HG03060 (cell line): ENCODE results near the gene IMPG2.
A peak's percentile ranks its signal among the peaks of the same experiment; 100 is the strongest.

ENCODE experiments used
- ATAC-seq: cut with Tn5 transposase; IDR thresholded peaks from one replicate; pipeline ENCODE4 v1.9.1; 2021; ENCODE audit warnings: low read depth, moderate number of reproducible peaks; ENCODE audit not compliant: unreplicated experiment

IMPG2 gene

DNA sequence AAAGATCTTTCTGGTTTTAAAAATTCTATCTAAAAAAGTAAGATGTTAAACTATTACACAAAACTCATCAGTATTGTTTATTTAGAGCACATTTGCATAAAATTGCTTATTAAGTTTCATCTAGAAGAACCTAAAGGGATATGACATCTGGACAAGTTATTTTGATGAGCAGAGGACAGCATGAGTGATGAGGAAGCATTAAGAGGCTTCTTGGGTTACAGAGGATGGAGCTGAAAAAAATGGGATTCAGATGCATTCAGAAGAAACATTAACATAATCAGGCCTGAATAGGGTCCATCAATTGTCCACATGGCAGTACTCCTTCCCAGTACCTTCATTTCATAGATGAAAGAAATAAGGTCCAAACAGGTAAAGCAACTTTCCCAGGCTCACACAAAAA, 41.6 kb downstream of the IMPG2 start:
- ATAC-seq, result no peak

DNA sequence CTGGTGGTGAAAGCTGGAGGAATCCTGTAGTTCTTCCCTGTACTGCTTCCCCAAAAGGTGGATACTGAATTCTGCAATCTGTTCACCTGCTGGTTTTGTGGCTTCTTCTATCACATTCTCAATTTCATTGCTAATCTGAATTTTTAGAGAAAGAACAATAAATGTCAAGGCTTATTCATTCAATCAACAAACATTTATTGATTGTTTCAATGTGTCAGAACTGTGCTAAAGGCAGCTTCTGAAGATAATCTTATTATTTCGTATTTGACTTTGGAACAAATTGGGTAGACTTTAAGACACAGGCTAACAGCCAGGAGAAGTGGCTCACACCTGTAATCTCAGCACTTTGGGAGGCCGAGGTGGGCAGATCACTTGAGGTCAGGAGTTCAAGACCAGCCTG, 46.8 kb downstream of the IMPG2 start:
- ATAC-seq, result no peak

DNA sequence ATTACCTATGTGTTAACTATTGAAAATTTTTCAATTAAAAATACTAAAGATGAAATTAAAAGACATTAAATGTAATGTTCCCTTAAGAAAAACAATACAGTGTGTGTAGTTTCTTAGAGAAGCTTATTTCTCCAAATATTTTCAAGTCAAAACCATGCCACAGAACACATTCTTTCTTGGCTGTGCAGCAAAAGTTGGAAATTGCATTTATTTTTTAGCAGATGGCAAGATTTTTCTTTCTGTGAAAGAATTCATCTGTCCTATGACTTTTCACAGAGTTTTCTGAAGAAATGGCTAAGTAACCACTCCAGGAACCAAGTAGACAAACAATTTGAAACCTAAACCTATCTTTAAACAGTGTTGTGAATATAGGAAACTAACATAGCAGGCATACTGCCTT, 47.2 kb downstream of the IMPG2 start:
- ATAC-seq, result no peak

DNA sequence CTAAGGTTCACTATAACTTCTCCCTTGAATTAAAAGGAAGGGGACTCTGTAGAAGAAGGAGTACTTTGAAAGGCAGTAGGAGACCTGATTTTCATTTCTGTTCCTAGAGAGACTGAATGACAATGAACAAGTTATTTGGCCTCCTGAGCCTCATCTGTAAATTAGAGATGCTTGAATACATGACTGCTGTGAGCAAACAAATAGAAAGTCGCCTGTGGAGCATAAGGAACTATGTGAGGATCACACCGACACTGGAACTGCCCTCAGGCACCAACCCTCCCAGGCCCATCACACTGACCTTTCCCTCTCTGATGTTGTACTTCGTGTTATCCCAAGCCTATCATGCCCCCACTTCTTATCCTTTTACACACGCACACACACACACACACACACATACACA, 48.6 kb downstream of the IMPG2 start:
- no peak for ATAC-seq

DNA sequence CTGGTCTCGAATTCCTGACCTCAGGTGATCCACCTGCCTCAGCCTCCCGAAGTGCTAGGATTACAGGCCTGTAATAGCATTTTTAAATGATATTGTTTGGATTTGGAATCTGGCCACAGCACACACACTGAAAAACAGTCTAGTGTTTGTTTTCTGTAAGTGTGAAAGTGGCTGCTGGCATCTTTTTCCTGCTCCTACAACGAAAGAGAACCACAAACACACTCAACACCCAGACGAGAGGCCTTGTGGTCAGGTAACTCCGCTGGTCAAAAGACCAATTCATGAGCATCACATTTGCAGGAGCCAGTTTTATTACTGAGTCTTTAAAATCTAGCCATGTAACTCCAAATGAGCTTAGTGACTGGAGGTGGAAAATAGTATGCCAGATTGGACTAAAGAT, 50.2 kb downstream of the IMPG2 start:
- no peak for ATAC-seq

DNA sequence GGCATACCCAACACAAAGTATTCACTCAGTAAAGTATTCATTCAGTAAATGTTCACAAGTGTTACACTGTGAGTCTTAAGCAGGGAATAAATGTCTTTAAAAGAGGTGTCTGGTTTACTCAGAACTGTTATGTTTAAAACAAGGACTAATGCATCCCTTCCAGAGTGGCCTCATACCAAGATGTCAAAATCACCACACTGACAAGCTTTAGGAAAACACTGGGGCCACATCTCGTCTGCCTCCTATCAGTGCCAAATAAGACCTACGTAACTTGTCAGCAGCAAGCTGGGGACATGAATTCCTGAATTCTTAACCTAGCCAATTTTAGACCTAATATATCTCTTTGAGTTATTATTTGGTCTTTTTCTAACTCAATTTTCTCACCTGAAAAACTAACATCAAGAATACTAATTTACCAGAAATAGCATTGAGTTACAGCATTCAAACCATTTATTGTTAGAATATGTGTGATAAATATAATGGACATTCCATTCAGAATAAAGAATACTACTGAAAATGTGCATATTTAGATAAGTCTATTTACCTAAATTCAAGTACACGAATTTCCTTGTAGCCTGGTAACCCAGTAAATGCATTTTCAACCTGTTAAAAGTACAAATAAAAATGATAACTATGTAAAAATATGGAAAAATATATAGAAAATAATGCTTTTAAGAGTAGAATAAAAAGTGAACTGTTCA, 51.3 kb downstream of the IMPG2 start:
- ATAC-seq, result no peak

DNA sequence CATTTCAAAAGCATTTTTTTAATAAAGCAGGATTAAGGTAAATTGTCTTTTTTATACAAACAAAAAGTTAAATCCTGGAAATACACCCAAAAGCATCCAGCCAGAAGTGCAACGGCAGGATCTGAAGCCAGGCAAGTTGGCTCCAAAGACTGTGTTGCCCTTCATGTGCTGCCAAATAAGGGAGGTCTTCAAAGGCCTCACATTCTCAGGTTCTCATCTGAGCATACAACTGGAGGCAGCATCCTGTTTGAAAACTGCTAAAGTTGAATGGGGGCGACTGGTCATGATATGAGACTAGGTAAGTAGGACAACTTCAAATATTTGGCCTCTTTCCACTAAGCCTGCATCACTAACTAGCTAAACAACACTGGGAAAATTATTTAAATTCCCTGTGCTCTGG, 52.2 kb downstream of the IMPG2 start:
- no peak for ATAC-seq

DNA sequence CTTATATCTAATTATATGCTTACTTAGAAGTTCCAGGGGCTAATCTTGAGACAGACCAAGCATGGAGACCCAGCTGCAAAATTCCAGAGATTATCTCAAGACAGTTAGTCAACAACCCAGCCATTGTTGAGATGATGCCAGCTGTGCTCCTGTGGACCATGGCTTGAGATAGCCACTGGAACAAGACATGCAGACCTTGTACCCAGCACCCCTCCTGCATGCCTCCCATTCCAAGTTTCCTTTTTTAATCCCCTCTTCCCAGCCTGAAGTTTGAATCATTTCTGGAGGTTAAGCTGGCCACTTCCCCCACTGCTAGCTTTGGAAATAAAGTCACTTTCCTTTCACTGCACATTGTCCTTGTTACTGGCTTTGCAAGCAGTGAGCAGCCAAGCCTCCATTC, 53.8 kb downstream of the IMPG2 start:
- ATAC-seq, result no peak

DNA sequence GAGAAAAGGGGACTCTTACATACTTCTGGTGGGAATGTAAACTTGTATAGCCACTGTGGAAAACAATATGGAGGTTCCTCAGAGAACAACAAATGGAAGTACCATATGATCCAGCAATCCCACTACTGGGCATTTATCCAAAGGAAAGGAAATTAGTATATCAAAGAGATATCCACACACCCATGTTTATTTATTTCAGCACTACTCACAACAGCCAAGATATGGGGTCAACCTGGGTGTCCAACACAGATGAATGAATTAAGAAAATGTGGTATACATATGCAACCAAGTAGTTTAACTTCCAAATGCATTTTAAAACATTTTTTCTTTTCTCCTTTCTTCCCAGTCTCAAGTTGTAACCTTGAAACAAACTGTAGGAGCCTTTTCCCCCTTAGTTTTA, 54.3 kb downstream of the IMPG2 start:
- no peak for ATAC-seq

DNA sequence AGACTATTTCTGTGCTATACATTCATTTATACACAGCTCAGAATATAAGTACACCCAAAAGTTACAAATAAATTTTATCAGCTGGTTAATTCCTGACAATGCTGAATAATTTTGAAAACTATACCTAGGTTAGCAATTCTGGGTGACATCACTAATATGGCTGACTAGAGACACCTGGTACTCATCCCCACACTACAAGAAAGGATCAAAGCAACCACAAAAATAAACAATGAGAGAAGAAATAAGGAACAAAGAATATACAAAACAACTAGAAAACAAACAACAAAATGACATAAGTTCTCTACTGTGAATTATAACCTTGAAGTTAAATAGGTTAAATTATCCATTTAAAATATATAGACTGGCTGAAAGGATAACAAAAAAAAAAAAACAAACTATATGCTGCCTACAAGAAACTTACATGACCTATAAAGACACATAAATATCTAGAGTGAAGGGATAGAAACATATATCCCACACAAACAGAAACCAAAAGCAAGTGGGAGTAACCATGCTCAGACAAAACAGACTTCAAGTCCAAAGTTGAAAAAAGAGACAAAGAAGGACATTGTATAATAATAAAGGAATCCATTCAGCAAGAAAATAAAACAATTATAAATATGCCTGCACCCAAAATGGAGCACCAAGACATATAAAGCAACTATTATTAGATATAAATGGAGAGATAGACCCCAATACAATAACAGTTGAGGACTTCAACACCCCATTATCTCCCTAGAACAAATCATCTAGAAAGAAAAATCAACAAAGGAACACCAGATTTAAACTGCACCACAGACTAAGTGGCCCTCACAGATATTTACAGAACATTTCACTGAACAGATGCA, 57.8 kb downstream of the IMPG2 start:
- ATAC-seq, result peak; percentile 48

DNA sequence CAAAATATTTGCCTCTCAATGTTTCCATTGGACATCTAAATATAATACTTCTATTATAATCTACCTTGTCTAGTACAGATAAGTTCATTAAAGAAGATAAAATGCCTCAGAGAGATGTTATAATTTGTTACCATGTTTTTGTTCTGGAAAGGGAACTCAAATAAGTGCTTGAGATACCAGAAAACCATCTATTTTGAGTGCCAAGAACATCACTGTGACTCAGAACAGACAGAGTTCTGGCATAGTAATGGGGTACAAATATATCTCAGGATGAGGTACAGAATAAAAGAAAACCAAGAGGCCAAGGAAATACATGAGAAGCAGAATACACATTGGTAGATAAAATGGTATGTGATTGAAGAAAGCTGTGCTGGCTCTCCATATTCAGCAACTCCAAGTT, 58.9 kb downstream of the IMPG2 start:
- no peak for ATAC-seq

DNA sequence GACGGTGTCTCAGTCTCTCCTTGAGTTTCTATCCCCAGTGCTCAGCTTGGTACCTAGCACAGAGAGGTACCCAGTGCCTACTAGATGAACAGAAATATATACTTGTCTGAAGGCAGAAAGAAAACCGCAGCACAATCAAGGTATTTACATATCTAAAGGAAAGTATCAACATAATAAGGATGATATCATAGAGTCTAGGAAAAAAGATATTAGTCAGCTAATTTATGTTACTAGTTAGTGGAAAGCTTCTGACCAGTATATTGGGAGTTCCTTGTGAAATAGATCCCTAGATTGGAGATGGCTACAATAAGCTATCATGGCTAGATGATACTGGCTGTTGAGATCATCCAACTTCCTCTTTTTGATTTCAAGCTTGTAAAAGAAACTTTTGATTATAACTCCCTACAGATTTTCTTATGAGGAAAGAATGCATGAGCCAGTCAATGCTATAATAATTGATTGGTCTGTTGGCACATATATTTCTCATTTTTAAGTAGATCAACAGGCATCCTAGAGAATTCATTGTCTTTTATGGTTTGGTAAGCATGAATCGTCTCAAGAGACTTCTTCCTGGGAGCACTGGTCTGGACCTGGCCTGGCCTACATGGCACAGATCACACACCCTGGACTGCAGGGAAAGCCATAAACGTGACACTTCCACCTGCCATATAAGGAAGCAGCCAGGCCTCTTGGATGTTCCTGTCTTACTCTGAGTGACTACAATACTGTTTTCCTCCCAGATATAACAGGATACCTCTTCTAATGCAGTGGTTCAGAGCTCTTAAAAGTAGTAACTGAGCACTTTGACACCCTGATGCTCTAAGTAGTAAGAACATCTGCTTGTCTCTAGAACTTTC, 60.7 kb downstream of the IMPG2 start:
- no peak for ATAC-seq

DNA sequence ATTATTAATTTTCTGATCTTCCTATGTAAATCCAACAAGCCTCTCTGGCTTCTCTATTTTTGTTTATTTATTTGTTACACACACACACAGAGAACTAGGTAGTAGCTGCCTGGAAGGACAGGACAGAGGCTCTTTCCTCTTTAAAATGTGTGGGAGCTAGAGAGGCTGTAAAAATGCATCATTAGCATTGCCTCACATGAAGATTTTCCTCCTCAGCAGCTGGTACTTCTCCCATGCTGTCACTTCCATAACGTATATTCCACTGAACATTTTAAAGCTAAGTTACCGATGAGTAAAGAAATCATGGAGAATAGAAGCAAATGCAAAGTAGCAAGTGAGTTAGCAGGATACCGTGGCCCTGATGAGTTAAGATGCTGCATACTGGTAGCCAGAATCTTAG, 63.9 kb downstream of the IMPG2 start:
- ATAC-seq, result no peak

DNA sequence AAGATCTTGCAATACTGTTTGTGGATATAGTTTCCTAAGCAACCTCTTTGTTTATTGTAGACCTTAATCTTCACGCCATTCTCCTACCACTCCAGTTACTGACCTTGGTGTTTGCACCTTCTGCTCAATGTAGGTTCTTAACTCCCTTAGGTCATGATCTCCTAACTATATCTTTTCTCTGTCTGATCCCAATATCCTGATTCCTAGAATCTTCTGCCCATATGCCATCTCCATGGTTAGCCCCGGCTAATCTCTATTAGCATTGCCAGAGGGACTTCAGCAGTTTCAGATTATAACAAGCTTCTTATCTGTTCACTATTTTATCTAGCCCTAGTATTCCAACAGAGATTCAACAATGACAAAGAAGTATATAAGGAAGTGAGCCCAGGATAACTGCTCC, 64.9 kb downstream of the IMPG2 start:
- ATAC-seq, result no peak

DNA sequence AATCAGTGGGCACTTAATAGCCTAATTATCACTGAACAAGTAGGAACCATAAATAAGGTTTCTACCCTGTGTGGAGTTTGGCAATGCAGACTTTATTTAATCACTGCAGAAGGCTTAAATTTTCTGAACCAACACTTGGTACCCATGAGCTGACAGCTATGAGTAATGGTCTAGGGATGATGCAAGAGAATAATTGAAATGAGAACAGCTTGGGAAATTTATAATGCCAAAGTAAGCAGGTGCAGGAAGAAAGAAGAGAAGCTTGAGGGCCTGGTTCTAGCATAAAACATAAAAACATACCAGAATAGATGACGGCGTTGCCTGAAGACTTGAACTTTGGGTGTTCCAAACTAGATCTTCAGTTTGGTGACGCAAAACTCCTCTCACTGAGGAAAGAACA, 67.0 kb downstream of the IMPG2 start:
- no peak for ATAC-seq

DNA sequence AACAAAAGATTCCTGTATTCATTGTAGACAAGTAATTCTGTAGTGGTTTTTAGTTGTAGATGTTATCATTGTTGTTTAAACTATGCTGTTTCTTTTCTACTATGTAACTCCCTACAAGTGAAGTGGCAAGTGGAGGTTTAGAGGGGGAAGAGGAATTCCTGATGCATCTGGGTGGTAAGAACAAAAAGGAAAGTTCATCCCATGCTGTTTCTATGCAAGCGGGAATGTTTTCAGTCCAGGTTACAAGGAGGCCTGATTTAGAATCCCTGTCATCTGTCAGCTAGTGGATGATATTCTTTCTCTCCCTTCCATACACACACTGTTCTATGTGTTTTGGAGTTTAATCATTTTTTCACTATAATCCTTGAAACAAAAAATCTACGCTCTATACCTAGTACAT, 67.4 kb downstream of the IMPG2 start:
- no peak for ATAC-seq

DNA sequence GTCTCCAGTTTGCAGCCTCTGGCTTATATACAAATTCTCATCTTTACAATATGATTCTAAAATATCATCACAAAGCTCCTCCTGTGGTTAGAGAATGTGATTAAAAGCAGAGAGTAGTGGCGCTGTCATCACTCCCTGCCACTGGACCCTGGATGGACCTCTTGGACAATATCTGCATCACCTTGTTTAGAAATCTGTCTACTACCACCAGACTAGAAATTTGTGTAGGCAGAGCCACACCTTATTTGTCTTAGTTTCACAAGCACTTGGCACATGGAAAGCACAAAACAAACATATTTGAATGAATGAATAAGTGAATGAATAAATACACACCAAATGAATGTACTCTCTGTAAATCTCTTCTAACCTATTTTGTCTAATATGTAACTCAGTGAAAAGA, 68.1 kb downstream of the IMPG2 start:
- no peak for ATAC-seq

DNA sequence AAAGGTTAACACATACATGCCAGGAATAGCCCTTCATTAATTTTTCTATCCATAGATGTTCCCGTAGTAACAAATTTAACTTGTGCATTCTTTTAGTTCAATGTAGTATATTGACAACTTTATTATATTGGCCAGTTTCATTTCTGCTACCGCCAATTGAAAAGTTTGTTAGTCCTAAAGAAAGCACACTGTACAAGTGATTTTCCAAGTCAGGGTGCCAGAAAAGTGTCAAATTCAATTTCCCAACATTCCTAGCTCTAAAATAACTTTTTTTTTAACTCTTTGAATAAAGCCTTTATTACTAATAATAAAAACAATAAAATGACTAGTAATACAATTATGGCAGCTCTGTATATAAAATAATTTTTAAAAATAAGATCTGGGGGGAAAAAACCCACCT, 68.9 kb downstream of the IMPG2 start:
- no peak for ATAC-seq

DNA sequence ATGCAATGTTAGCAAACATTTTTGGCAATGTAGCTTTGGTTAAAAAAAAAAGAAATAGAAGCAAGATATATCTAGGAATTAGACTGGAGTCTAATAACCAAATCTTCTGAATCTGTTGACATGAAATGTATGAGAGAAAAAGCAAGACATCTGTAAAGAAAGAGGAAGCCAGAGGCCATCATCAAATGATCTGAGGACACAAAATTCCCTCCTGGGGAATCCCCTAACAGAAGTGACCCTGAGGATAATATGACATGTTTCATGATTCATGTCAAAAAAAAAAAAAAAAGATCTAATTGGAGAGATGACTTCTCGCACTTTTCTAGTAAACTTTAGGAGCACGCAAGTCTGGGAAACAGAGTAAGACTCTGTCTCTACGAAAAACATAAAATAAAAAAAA, 70.9 kb downstream of the IMPG2 start:
- ATAC-seq, result no peak

DNA sequence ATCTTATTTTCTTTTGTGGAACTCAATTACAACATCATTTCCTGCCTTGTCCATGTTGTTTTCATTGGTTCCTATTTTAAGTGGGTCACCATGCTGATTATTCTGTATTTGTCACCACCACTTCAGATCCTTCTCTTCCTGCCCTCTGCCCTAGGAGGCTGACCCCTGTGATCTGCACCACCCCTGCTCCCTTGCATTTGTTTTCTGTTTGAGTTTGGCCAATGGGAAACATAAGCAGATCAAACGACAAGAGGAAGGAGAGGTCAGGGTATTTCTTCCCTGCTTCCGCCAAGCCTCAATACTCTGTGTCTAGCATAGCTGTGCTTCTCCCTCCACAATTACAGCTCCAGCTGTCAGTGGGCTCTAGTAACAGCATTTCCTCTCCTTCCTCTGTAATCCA, 71.6 kb downstream of the IMPG2 start:
- ATAC-seq, result no peak

DNA sequence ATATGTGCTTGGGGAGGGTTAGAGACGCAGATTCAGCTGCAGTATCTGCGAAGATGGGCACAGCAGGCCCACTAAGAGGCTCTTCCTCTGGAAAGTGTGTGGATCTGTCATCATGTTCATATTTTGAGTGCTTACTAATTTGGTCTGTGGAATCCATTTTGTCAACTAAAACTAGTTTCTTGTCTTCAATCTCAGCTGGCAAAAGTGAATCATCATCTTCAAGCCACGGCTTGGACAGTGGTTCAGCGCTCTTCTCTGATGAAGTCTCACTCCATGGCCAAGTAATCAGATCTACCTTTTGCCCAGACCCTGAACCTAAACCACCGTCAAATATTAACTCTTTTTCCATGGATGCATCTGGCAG, 76.2 kb downstream of the IMPG2 start:
- no peak for ATAC-seq
